HepG2 (cell line): ENCODE data around the gene APOC3. TPM values are rescaled to one million over a fixed set of nuclear protein-coding genes. Genes with fewer than 3 reads are reported as not detected.

Experiments used
- ATAC-seq: fragments of 200-7000 bp; cut with Tn5 transposase; 3 replicates; pipeline ENCODE4 v1.9.1; 2020; ENCODE audit warnings: mild to moderate bottlenecking, moderate library complexity
- BruUV-seq: library from RNA; stranded (reverse); fragments of 400-500 nt; replicated peaks from 2 replicates; lab custom pipeline; 2021; lab: Mats Ljungman, UMichigan
- CTCF ChIA-PET: fragments of 300-600 bp; formaldehyde crosslinking; extraction: SDS; loops from one replicate; lab custom pipeline; 2021; ENCODE audit warnings: low total read pairs, inconsistent platforms, low intra/inter-chr PET ratio; lab: Yijun Ruan, JAX
- POLR2A ChIA-PET: fragments of 350-600 bp; sonication (Branson Sonifier 250); formaldehyde crosslinking; loops from one replicate; lab custom pipeline; 2020; ENCODE audit warnings: antibody characterized with exemption, inconsistent platforms; lab: Yijun Ruan, JAX
- DNase-seq: peaks from one replicate; pipeline ENCODE4 v3.0.0-alpha.2; 2015; ENCODE audit warnings: low spot score
- FAIRE-seq: peaks from 3 replicates; lab custom pipeline; 2011; peaks lifted over from hg19 to GRCh38; lab: Jason Lieb, UNC
- H2AFZ ChIP-seq: one replicate; pipeline ENCODE4 v1.6.1; 2011; ENCODE audit warnings: low read length, inconsistent platforms
- H3K27ac ChIP-seq: fragments of 300-600 bp; 3 replicates; pipeline ENCODE4 v1.8.0; 2011; ENCODE audit warnings: mixed run types, mild to moderate bottlenecking, mixed read lengths, low read length, inconsistent platforms; ENCODE audit not compliant: insufficient read depth; ENCODE audit errors: extremely low read length
- H3K27me3 ChIP-seq, 2 experiments: fragments of 200-600 bp in 1 of 2; 2 replicates in 1 of 2; 3 replicates in 1 of 2; pipeline versions ENCODE4 v1.6.0 to v1.8.0; 2011; ENCODE audit warnings: low read length in 2 of 2, mild to moderate bottlenecking in 2 of 2, moderate library complexity in 2 of 2, inconsistent platforms in 1 of 2; ENCODE audit not compliant: insufficient read depth in 2 of 2, control insufficient read depth in 1 of 2
- H3K36me3 ChIP-seq, 2 experiments: fragments of 200-600 bp in 1 of 2; replicated peaks in 1 of 2; 2 replicates in 1 of 2; 3 replicates in 1 of 2; pipeline versions ENCODE4 v1.5.1 to v1.8.0; 2011; ENCODE audit warnings: low read length in 2 of 2, inconsistent platforms in 1 of 2; ENCODE audit not compliant: insufficient read depth in 2 of 2, control insufficient read depth in 1 of 2
- H3K4me1 ChIP-seq: 2 replicates; pipeline ENCODE4 v1.5.1; 2012; ENCODE audit warnings: low read length, inconsistent platforms; ENCODE audit not compliant: insufficient read depth
- H3K4me2 ChIP-seq: 2 replicates; pipeline ENCODE4 v1.6.0; 2011; ENCODE audit warnings: low read depth, low read length, inconsistent platforms
- H3K4me3 ChIP-seq, 3 experiments: fragments of 200-600 bp in 1 of 3; sonication (generic), shearing (Covaris generic) in 1 of 3; replicated peaks in 1 of 3; 2 replicates each; pipeline ENCODE4 v1.5.1; 2011 to 2016; ENCODE audit warnings: low read length in 3 of 3, inconsistent platforms in 2 of 3, low read depth in 2 of 3, mild to moderate bottlenecking in 2 of 3, control low read depth in 1 of 3, mixed read lengths in 1 of 3; ENCODE audit not compliant: insufficient read depth in 1 of 3
- H3K79me2 ChIP-seq: one replicate; pipeline ENCODE4 v1.6.1; 2011; ENCODE audit warnings: low read length, inconsistent platforms; ENCODE audit not compliant: insufficient read depth
- H3K9ac ChIP-seq: 2 replicates; pipeline ENCODE4 v1.6.0; 2011; ENCODE audit warnings: mild to moderate bottlenecking, low read depth, low read length, inconsistent platforms; ENCODE audit not compliant: insufficient read depth
- H3K9me3 ChIP-seq: 2 replicates; pipeline ENCODE4 v1.5.1; 2012; ENCODE audit warnings: mild to moderate bottlenecking, low read length
- H4K20me1 ChIP-seq: 2 replicates; pipeline ENCODE4 v1.6.0; 2011; ENCODE audit warnings: inconsistent platforms, mild to moderate bottlenecking, low read length, moderate library complexity; ENCODE audit not compliant: insufficient read depth
- CBX1 ChIP-seq: IDR thresholded peaks from one replicate; pipeline ENCODE4 v1.6.1; 2016; ENCODE audit warnings: antibody characterized with exemption, low read depth
- KMT2B ChIP-seq: IDR thresholded peaks from 2 replicates; pipeline ENCODE4 v1.6.1; 2016; ENCODE audit warnings: missing genetic modification reagents, missing compliant biosample characterization
- MED8 ChIP-seq: sonication (generic); formaldehyde crosslinking; IDR thresholded peaks from 2 replicates; pipeline ENCODE4 v1.8.1; 2023; ENCODE audit warnings: mild to moderate bottlenecking, missing genetic modification reagents; ENCODE audit not compliant: insufficient replicate concordance
- MEIS1 ChIP-seq: sonication (generic); formaldehyde crosslinking; IDR thresholded peaks from 2 replicates; pipeline ENCODE4 v1.9.0; 2021; ENCODE audit warnings: mild to moderate bottlenecking, missing genetic modification reagents, moderate library complexity, borderline replicate concordance
- MTERF4 ChIP-seq: sonication (generic); formaldehyde crosslinking; IDR thresholded peaks from 2 replicates; pipeline ENCODE4 v1.8.0; 2023; ENCODE audit warnings: mild to moderate bottlenecking, missing genetic modification reagents
- MTF2 ChIP-seq: sonication (generic); formaldehyde crosslinking; IDR thresholded peaks from 2 replicates; pipeline ENCODE4 v1.5.0; 2020; ENCODE audit warnings: missing genetic modification reagents, borderline replicate concordance
- PAXIP1 ChIP-seq: sonication (generic); formaldehyde crosslinking; conservative IDR thresholded peaks from 2 replicates; pipeline ENCODE4 v1.4.0; 2020; ENCODE audit warnings: mild to moderate bottlenecking, missing genetic modification reagents, moderate library complexity
- POLR2G ChIP-seq: fragments of 200-400 bp; formaldehyde crosslinking; IDR thresholded peaks from 2 replicates; pipeline ENCODE4 v1.6.1; 2018; ENCODE audit warnings: mild to moderate bottlenecking, low read depth, low read length, moderate library complexity
- XRCC5 ChIP-seq: fragments of 200-400 bp; formaldehyde crosslinking; optimal IDR thresholded peaks from 2 replicates; pipeline ENCODE3; 2017; ENCODE audit warnings: mild to moderate bottlenecking, low read length
- ZBTB26 ChIP-seq: IDR thresholded peaks from 2 replicates; pipeline ENCODE4 v1.6.1; 2016; ENCODE audit warnings: missing compliant biosample characterization, missing genetic modification reagents, borderline replicate concordance
- ZNF20 ChIP-seq: sonication (generic); formaldehyde crosslinking; IDR thresholded peaks from 2 replicates; pipeline ENCODE4 v1.4.0; 2020; ENCODE audit warnings: mild to moderate bottlenecking, moderate library complexity, missing genetic modification reagents
- ZNF431 ChIP-seq: sonication (generic); formaldehyde crosslinking; IDR thresholded peaks from 2 replicates; pipeline ENCODE4 v1.9.0; 2022; ENCODE audit warnings: missing genetic modification reagents, low read depth, mild to moderate bottlenecking, borderline replicate concordance
- ZSCAN12 ChIP-seq: sonication (generic); formaldehyde crosslinking; IDR thresholded peaks from 2 replicates; pipeline ENCODE4 v1.9.0; 2021; ENCODE audit warnings: mild to moderate bottlenecking, missing genetic modification reagents
- ZSCAN5A ChIP-seq: sonication (generic); formaldehyde crosslinking; IDR thresholded peaks from 2 replicates; pipeline ENCODE4 v1.8.0; 2022; ENCODE audit warnings: mild to moderate bottlenecking, missing genetic modification reagents, borderline replicate concordance
- WGBS: methylation state at CpG from one replicate; pipeline ENCODE4 v1.1.6; 2017; ENCODE audit warnings: low lambda C conversion rate; 5-methylcytosine and 5-hydroxymethylcytosine counted together
- in situ Hi-C: cut with HindIII; loops from 2 replicates; pipeline ENCODE4 v1.10.0; 2017; ENCODE audit warnings: low pct_unique_long_range_greater_than_20kb; ENCODE audit not compliant: extremely low pct_ligation_motif_present
- intact Hi-C: fragments of 100-400 bp; cut with micrococcal nuclease; formaldehyde crosslinking; loops from one replicate; pipeline ENCODE4 v1.10.0; 2022; ENCODE audit not compliant: unreplicated experiment
- polyA plus RNA-seq, 8 experiments: library from polyadenylated mRNA; depleted of rRNA in 3 of 8; stranded (reverse) in 7 of 8; unstranded in 1 of 8; fragments of >200 nt; fragmentation: Illumina TruSeq in 4 of 8; extraction: Trizol in 4 of 8; gene quantifications; 2 replicates each; pipeline versions ENCODE4 v1.2.1 to v1.2.3, GENCODE V29; 2011 to 2016; ENCODE audit warnings: low read depth in 4 of 8, missing spikeins in 1 of 8, mixed read lengths in 1 of 8; ENCODE audit not compliant: insufficient read depth in 1 of 8
- total RNA-seq, 5 experiments: library from RNA; depleted of rRNA; stranded (reverse); fragments of >200 nt; fragmentation: Illumina TruSeq; extraction: Trizol; gene quantifications; 2 replicates each; pipeline ENCODE4 v1.2.3, GENCODE V29; 2016; ENCODE audit warnings: low read depth in 1 of 5

APOC3 gene
- total and polyA plus RNA-seq, 2 of the 13 experiments (the other 11 are each of a cell fraction or from before 2014, with no cell fraction given): 314 to 687 TPM

- TF ChIP-seq CBX1 (peak; percentile 81), ZNF431 (no peak)
These were observed 38.5 kb upstream of the APOC3 start (continued) for GRCh38 chr11:116791002-116791812.

GRCh38 chr11:116791813-116792143 is 37.9 kb upstream of the APOC3 start, which contains the start of gene APOA5:
Gene APOA5, minus strand, starts transcription at chr11:116791879. Its CDS starts 19 bp downstream, at chr11:116791860.
- no peaks in the 10 kb centered on the region; a peak in 1 of 5 replicates for H3K27me3 ChIP-seq
- H4K20me1 ChIP-seq: no peaks in the 10 kb centered on the region
- ChIA-PET POLR2A (interaction anchor here (0.7 to 17.3 kb wide), 12 partner anchors 8 to 389 kb away, joined by 3 to 1365 read pairs (median 8); partner anchors contain the start of genes APOA1, APOA4, APOC3 and BUD13), CTCF (interaction anchor here (0.7 to 2.6 kb wide), 8 partner anchors 34 to 434 kb away, joined by 3 to 23 read pairs (median 4); partner anchors contain the start of gene APOC3)
- peaks cover 89% of the 10 kb centered on the region for H3K4me1 ChIP-seq
- H2AFZ ChIP-seq: no peak within 1 kb of the TSS
- peak within 1 kb of the TSS; percentile 87 for H3K27ac ChIP-seq
- WGBS: 21% methylated on average over 6 of the region's 7 CpGs
- ATAC-seq: peak; percentile 21
- FAIRE-seq: no peak
- H3K4me3 ChIP-seq: peak within 1 kb of the TSS; percentile 57 to 83 (median 58)
- intact Hi-C loops: loop anchor here (1.0 kb wide), 3 partner anchors 17 to 315 kb away; partner anchors contain the start of gene APOA1
- no peak for DNase-seq
- in situ Hi-C loops: loop anchor here (5.0 to 10.0 kb wide), 2 partner anchors 46 to 303 kb away; partner anchors contain the start of genes APOA1 and SIK3
- H3K79me2 ChIP-seq: peaks cover 27% of the 10 kb centered on the region
- peak within 1 kb of the TSS; percentile 80 for H3K9ac ChIP-seq
- TSS peak; percentile 80 for BruUV-seq
- no peaks in the 10 kb centered on the region for H3K9me3 ChIP-seq
- no peaks in the 10 kb centered on the region for H3K36me3 ChIP-seq
- H3K4me2 ChIP-seq: peak within 1 kb of the TSS; percentile 93
- TF ChIP-seq ZSCAN12 (CRISPR knock-in tag) (no peak), PAXIP1 (CRISPR knock-in tag) (no peak), ZSCAN5A (CRISPR knock-in tag) (no peak), ZNF20 (no peak), MTERF4 (CRISPR knock-in tag) (0 out of 2 replicates have a peak, but pooled peaks have one; percentile 34), MEIS1 (CRISPR knock-in tag) (0 out of 2 replicates have a peak, but pooled peaks have one; percentile 17), MED8 (CRISPR knock-in tag) (no peak), KMT2B (0 out of 2 replicates have a peak, but pooled peaks have one; percentile 2), MTF2 (0 out of 2 replicates have a peak, but pooled peaks have one; percentile 14), ZBTB26 (no peak), POLR2G (peak; percentile 30; the same call in 1 of the 2 replicates), XRCC5 (no peak)
